Panc1 (cell line): ENCODE results near the gene CLK4. TPM values are rescaled to one million over a fixed set of nuclear protein-coding genes. Genes with fewer than 3 reads are reported as not detected.

Source experiments
- ATAC-seq: fragments of 200-7000 bp; cut with Tn5 transposase; 2 replicates; pipeline ENCODE4 v1.9.1; 2020; ENCODE audit warnings: mild to moderate bottlenecking, moderate library complexity
- BruUV-seq: library from RNA; stranded (reverse); fragments of 400-500 nt; replicated peaks from 2 replicates; lab custom pipeline; 2021; lab: Mats Ljungman, UMichigan
- CTCF ChIA-PET: fragments of 300-600 bp; sonication (Branson Sonifier 250); formaldehyde crosslinking; loops from one replicate; lab custom pipeline; 2022; ENCODE audit warnings: antibody characterized with exemption; lab: Charles Lee
- POLR2A ChIA-PET: fragments of 300-600 bp; sonication (Branson Sonifier 250); formaldehyde crosslinking; loops from one replicate; lab custom pipeline; 2022; ENCODE audit warnings: antibody characterized with exemption; lab: Charles Lee
- DNase-seq: peaks from one replicate; pipeline ENCODE4 v3.0.0-alpha.2; 2010; ENCODE audit warnings: low read depth, low spot score
- H3K27ac ChIP-seq: 2 replicates; pipeline ENCODE4 v1.5.1; 2011; ENCODE audit warnings: mild to moderate bottlenecking, low read length, inconsistent platforms
- H3K27me3 ChIP-seq: fragments of 200-500 bp; sonication (Bioruptor generic); 2 replicates; pipeline ENCODE4 v1.6.0; 2014; ENCODE audit warnings: low read length, inconsistent platforms; ENCODE audit not compliant: control insufficient read depth, insufficient read depth
- H3K36me3 ChIP-seq: fragments of 200-500 bp; sonication (Bioruptor generic); 2 replicates; pipeline ENCODE4 v1.5.1; 2014; ENCODE audit warnings: inconsistent platforms, mild to moderate bottlenecking, low read length, moderate library complexity; ENCODE audit not compliant: control insufficient read depth, insufficient read depth
- H3K4me1 ChIP-seq: 2 replicates; pipeline ENCODE4 v1.5.1; 2011; ENCODE audit warnings: inconsistent platforms, mild to moderate bottlenecking, low read length, moderate library complexity; ENCODE audit not compliant: control insufficient read depth, insufficient read depth
- H3K4me3 ChIP-seq, 2 experiments: 2 replicates each; pipeline ENCODE4 v1.5.1; 2011 to 2012; ENCODE audit warnings: low read depth in 2 of 2, low read length in 2 of 2, mild to moderate bottlenecking in 2 of 2, inconsistent platforms in 1 of 2, moderate library complexity in 1 of 2
- H3K9me3 ChIP-seq: fragments of 200-500 bp; sonication (Bioruptor generic); 2 replicates; pipeline ENCODE4 v1.5.1; 2014; ENCODE audit warnings: low read depth, mild to moderate bottlenecking, inconsistent platforms, low read length, moderate library complexity; ENCODE audit not compliant: control insufficient read depth, insufficient read depth
- CTCF ChIP-seq: fragments of 450-650 bp; IDR thresholded peaks from 2 replicates; pipeline ENCODE4 v1.5.1; 2017; ENCODE audit warnings: mild to moderate bottlenecking
- POLR2AphosphoS5 ChIP-seq: IDR thresholded peaks from 2 replicates; pipeline ENCODE4 v1.6.1; 2012; ENCODE audit warnings: mild to moderate bottlenecking, low read depth, low read length, moderate library complexity
- REST ChIP-seq, 2 experiments: IDR thresholded peaks; 2 replicates each; pipeline ENCODE4 v1.6.1; 2011 to 2012; ENCODE audit warnings: low read depth in 2 of 2, control low read depth in 1 of 2, low read length in 1 of 2, mild to moderate bottlenecking in 1 of 2, moderate library complexity in 1 of 2; ENCODE audit not compliant: insufficient read depth in 1 of 2
- SIN3A ChIP-seq: IDR thresholded peaks from 2 replicates; pipeline ENCODE4 v1.6.1; 2012; ENCODE audit warnings: low read depth, mild to moderate bottlenecking, low read length, moderate library complexity, borderline replicate concordance; ENCODE audit not compliant: insufficient read depth
- TCF7L2 ChIP-seq: IDR thresholded peaks from 2 replicates; pipeline ENCODE4 v1.6.1; 2011; ENCODE audit warnings: mild to moderate bottlenecking, low read depth, low read length, inconsistent platforms
- in situ Hi-C: cut with HindIII; loops from 2 replicates; pipeline ENCODE4 v1.10.0; 2016; ENCODE audit warnings: low sequenced_read_pairs, low pct_unique_long_range_greater_than_20kb
- intact Hi-C: fragments of 100-400 bp; cut with micrococcal nuclease; formaldehyde crosslinking; loops from one replicate; pipeline ENCODE4 v1.10.0; 2022; ENCODE audit not compliant: unreplicated experiment
- total RNA-seq: library from RNA; stranded (reverse); gene quantifications from one replicate; pipeline ENCODE4 v1.2.1, GENCODE V29; 2021; ENCODE audit not compliant: unreplicated experiment

The CLK4 gene
- total RNA-seq, 1 experiment from 2014 or later: 23.4 TPM

- peaks cover 29% of the 10 kb centered on the region for H3K36me3 ChIP-seq
- H3K27ac ChIP-seq: no peak overlapping the region
- H3K4me1 ChIP-seq: no peaks in the 10 kb centered on the region
- no peak for TF ChIP-seq REST (IDR thresholded peaks at IDR 0.05; ENCODE audit: insufficient read depth in 1 of 2, low read depth in 2 of 2, low read length in 1 of 2)
- TF ChIP-seq CTCF: no peak
- ChIA-PET CTCF (no interaction called here), POLR2A (no interaction called here)
- no peak overlapping the region for H3K4me3 ChIP-seq
- no peaks in the 10 kb centered on the region; the same call in 1 of the 2 replicates for H3K9me3 ChIP-seq
- in situ Hi-C loops (no loop called here), intact Hi-C loops (no loop called here)
- ATAC-seq (no peak), DNase-seq (no peak)
- BruUV-seq: no TSS peak
- H3K27me3 ChIP-seq: no peaks in the 10 kb centered on the region
Observed at GRCh38 chr5:178602752-178603151, 24.1 kb downstream of the CLK4 start.

GRCh38 chr5:178595750-178596149 lies 31.1 kb downstream of the CLK4 start:
- TF ChIP-seq SIN3A (no peak), POLR2AphosphoS5 (no peak), CTCF (no peak), REST (IDR thresholded peaks at IDR 0.05; ENCODE audit: insufficient read depth in 1 of 2, low read depth in 2 of 2, low read length in 1 of 2) (no peak), TCF7L2 (no peak)
- intact Hi-C loops: no loop called here
- Histone ChIP-seq H3K27ac (no peak overlapping the region), H3K9me3 (peaks cover 8% of the 10 kb centered on the region), H3K27me3 (peaks cover 4% of the 10 kb centered on the region; the same call in 1 of the 2 replicates), H3K4me1 (peaks cover 3% of the 10 kb centered on the region; the same call in 1 of the 2 replicates), H3K4me3 (no peak overlapping the region), H3K36me3 (no peaks in the 10 kb centered on the region)
- ChIA-PET POLR2A (no interaction called here), CTCF (no interaction called here)
- DNase-seq (no peak), ATAC-seq (no peak)
- in situ Hi-C loops: no loop called here
- no TSS peak for BruUV-seq
